ENCODE measurements around the gene UBE2QL1. TPM values are rescaled to one million over a fixed set of nuclear protein-coding genes. Genes with fewer than 3 reads are reported as not detected.

The UBE2QL1 gene
- total RNA-seq, 1 experiment from 2014 or later: 0.11 TPM

DNA sequence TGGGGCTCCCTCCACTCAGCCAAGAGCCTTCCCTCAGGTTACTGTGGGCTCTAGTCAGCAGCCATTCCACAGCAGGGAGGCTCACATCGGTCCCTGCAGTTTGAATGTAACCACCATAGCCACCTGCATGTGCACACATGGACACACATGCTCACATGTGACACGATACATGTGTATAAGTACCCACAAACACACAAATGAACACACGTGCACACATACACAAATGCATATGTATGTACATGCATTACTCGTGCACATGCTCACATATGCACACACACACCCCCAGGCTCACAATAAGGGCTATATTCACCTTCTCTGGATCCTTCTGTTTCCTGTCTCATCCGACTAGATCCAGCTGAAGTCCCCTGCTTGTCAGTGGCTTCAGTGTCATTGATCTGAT, 36.2 kb downstream of the UBE2QL1 start:
- Histone ChIP-seq H3K79me1 (ENCODE audit: insufficient read depth, low read depth, low read length, poor library complexity, severe bottlenecking) (no peaks in the 10 kb centered on the region), H3K27me3 (ENCODE audit: insufficient read depth, low read length) (no peaks in the 10 kb centered on the region), H3K23me2 (ENCODE audit: insufficient read length, low read depth, low read length, poor library complexity, severe bottlenecking) (no peaks in the 10 kb centered on the region), H2BK5ac (ENCODE audit: insufficient read length, low read length) (no peak overlapping the region), H4K8ac (replicated peaks; ENCODE audit: insufficient read length, low read depth, low read length) (no peak overlapping the region), H3K4ac (ENCODE audit: low read depth, low read length) (no peak overlapping the region), H2BK20ac (ENCODE audit: low read depth, low read length, poor library complexity, severe bottlenecking) (no peak overlapping the region), H3K79me2 (ENCODE audit: insufficient read depth, low read length) (no peaks in the 10 kb centered on the region), H3K23ac (ENCODE audit: insufficient read length, low read depth, low read length) (no peak overlapping the region), H2BK15ac (ENCODE audit: low read depth, low read length) (no peak overlapping the region), H4K20me1 (ENCODE audit: control insufficient read depth, insufficient read depth, insufficient read length) (no peaks in the 10 kb centered on the region), H3T11ph (ENCODE audit: low read length) (no peak overlapping the region), H4K5ac (ENCODE audit: insufficient read length, low read depth, low read length) (no peak overlapping the region), H3K9ac (ENCODE audit: extremely low read depth, insufficient read length, low read length) (no peak overlapping the region), H2AK5ac (ENCODE audit: insufficient read length, low read length) (no peak overlapping the region), H3K4me1 (ENCODE audit: insufficient read depth, low read length) (no peaks in the 10 kb centered on the region), H3K4me2 (ENCODE audit: insufficient read depth, insufficient read length, low read length) (no peak overlapping the region), H3K18ac (ENCODE audit: insufficient read length, low read depth, low read length) (no peak overlapping the region), H2BK120ac (ENCODE audit: low read depth, low read length, poor library complexity, severe bottlenecking) (no peak overlapping the region), H2BK12ac (ENCODE audit: insufficient read length, low read depth, low read length) (no peak overlapping the region), H4K91ac (ENCODE audit: insufficient read length, low read depth, low read length) (no peak overlapping the region), H3K14ac (ENCODE audit: insufficient read depth, low read length) (no peak overlapping the region; the same call in 1 of the 2 replicates), H2AFZ (ENCODE audit: low read length) (no peak overlapping the region), H3K27ac (ENCODE audit: insufficient read length, low read depth, low read length) (no peak overlapping the region), H3K9me3 (ENCODE audit: control insufficient read depth, low read depth, low read length) (no peaks in the 10 kb centered on the region), H3K56ac (ENCODE audit: insufficient read length, low read depth, low read length) (no peak overlapping the region)
- no peaks in the 10 kb centered on the region for H3K4me1 Mint-ChIP-seq
- no peak overlapping the region; a peak in 1 of 7 replicates for H3K27ac Mint-ChIP-seq
- DNase-seq: no peak
- H3K4me3 Mint-ChIP-seq: no peak overlapping the region
- WGBS (ENCODE audit: extremely low coverage, insufficient read length, low lambda C conversion rate): no CpG with 5 or more reads among the region's 5 CpGs
- no peaks in the 10 kb centered on the region; a peak in 1 of 5 replicates for H3K9me3 Mint-ChIP-seq
- no peak for TF ChIP-seq CTCF (conservative IDR thresholded peaks at IDR 0.05)
- H3K27me3 Mint-ChIP-seq (ENCODE audit: low read depth): peaks cover 27% of the 10 kb centered on the region
- no peaks in the 10 kb centered on the region for H3K36me3 Mint-ChIP-seq (ENCODE audit: insufficient read depth in 1 of 3, low read depth in 3 of 3)
